Activated naive CD8-positive, alpha-beta T cell treated with anti-CD3 and anti-CD28 coated beads for 36 hours (primary cell): Measurements from ENCODE around the gene MYL5. TPM values are rescaled to one million over a fixed set of nuclear protein-coding genes. Genes with fewer than 3 reads are reported as not detected.

Experiments used
- DNase-seq: peaks from one replicate; pipeline ENCODE4 v3.0.0; 2021
- H3K27ac Mint-ChIP-seq: one replicate; pipeline ENCODE4 v1.8.0; 2022; ENCODE audit warnings: mild to moderate bottlenecking, moderate library complexity, mixed read lengths
- H3K27me3 Mint-ChIP-seq: one replicate; pipeline ENCODE4 v1.8.0; 2022; ENCODE audit warnings: mild to moderate bottlenecking, mixed read lengths
- H3K36me3 Mint-ChIP-seq: one replicate; pipeline ENCODE4 v1.8.0; 2021; ENCODE audit warnings: mild to moderate bottlenecking, mixed read lengths
- H3K4me1 Mint-ChIP-seq: one replicate; pipeline ENCODE4 v1.8.0; 2021; ENCODE audit warnings: mixed read lengths
- H3K4me3 Mint-ChIP-seq: one replicate; pipeline ENCODE4 v1.8.0; 2022; ENCODE audit warnings: mild to moderate bottlenecking, moderate library complexity, mixed read lengths
- H3K9me3 Mint-ChIP-seq: one replicate; pipeline ENCODE4 v1.8.0; 2022; ENCODE audit warnings: mixed read lengths
- total RNA-seq, 2 experiments: library from RNA; stranded (reverse); gene quantifications; one replicate each; pipeline ENCODE4 v1.2.3, GENCODE V29; 2021

MYL5 gene
- total RNA-seq, 2 experiments from 2014 or later = 22.7 to 22.9 TPM

GRCh38 chr4:650951-651883 is 23.1 kb upstream of the MYL5 start:
- Mint-ChIP-seq H3K9me3 (no peaks in the 10 kb centered on the region), H3K36me3 (no peaks in the 10 kb centered on the region), H3K4me1 (no peaks in the 10 kb centered on the region), H3K4me3 (no peak overlapping the region), H3K27ac (no peak overlapping the region), H3K27me3 (peaks cover 28% of the 10 kb centered on the region)
- no peak for DNase-seq

GRCh38 chr4:651884-652642 is 22.3 kb upstream of the MYL5 start:
- Mint-ChIP-seq H3K36me3 (no peaks in the 10 kb centered on the region), H3K9me3 (no peaks in the 10 kb centered on the region), H3K4me3 (no peak overlapping the region), H3K27ac (no peak overlapping the region), H3K27me3 (peaks cover 20% of the 10 kb centered on the region), H3K4me1 (no peaks in the 10 kb centered on the region)
- no peak for DNase-seq

GRCh38 chr4:653080-653821 is 21.1 kb upstream of the MYL5 start:
- no peaks in the 10 kb centered on the region for H3K36me3 Mint-ChIP-seq
- no peak overlapping the region for H3K4me3 Mint-ChIP-seq
- peaks cover 14% of the 10 kb centered on the region for H3K27me3 Mint-ChIP-seq
- H3K27ac Mint-ChIP-seq = no peak overlapping the region
- no peaks in the 10 kb centered on the region for H3K4me1 Mint-ChIP-seq
- DNase-seq = no peak
- H3K9me3 Mint-ChIP-seq = no peaks in the 10 kb centered on the region

- Mint-ChIP-seq H3K27ac (no peak overlapping the region), H3K4me3 (no peak overlapping the region), H3K9me3 (no peaks in the 10 kb centered on the region), H3K27me3 (peaks cover 9% of the 10 kb centered on the region), H3K36me3 (no peaks in the 10 kb centered on the region), H3K4me1 (no peaks in the 10 kb centered on the region)
- DNase-seq = no peak
Measured at GRCh38 chr4:653831-654502, 20.4 kb upstream of the MYL5 start.

- Mint-ChIP-seq H3K4me3 (no peak overlapping the region), H3K9me3 (no peaks in the 10 kb centered on the region), H3K4me1 (no peaks in the 10 kb centered on the region), H3K27ac (no peak overlapping the region), H3K36me3 (no peaks in the 10 kb centered on the region), H3K27me3 (peaks cover 7% of the 10 kb centered on the region)
- no peak for DNase-seq
Measured at GRCh38 chr4:654503-654845, 19.9 kb upstream of the MYL5 start.

- H3K4me3 Mint-ChIP-seq = no peak overlapping the region
- H3K4me1 Mint-ChIP-seq = no peaks in the 10 kb centered on the region
- no peak overlapping the region for H3K27ac Mint-ChIP-seq
- H3K9me3 Mint-ChIP-seq = no peaks in the 10 kb centered on the region
- peaks cover 7% of the 10 kb centered on the region for H3K27me3 Mint-ChIP-seq
- no peak for DNase-seq
- peaks cover 2% of the 10 kb centered on the region for H3K36me3 Mint-ChIP-seq
Measured at GRCh38 chr4:654871-655463, 19.4 kb upstream of the MYL5 start.

- H3K9me3 Mint-ChIP-seq = no peaks in the 10 kb centered on the region
- no peak for DNase-seq
Measured at GRCh38 chr4:655464-656151, 18.7 kb upstream of the MYL5 start.

GRCh38 chr4:656436-657337 is 17.7 kb upstream of the MYL5 start:
- peaks cover 9% of the 10 kb centered on the region for H3K36me3 Mint-ChIP-seq
- H3K27me3 Mint-ChIP-seq = peaks cover 6% of the 10 kb centered on the region
- H3K9me3 Mint-ChIP-seq = no peaks in the 10 kb centered on the region
- no peak for DNase-seq
- H3K4me3 Mint-ChIP-seq = no peak overlapping the region
- H3K4me1 Mint-ChIP-seq = no peaks in the 10 kb centered on the region
- H3K27ac Mint-ChIP-seq = no peak overlapping the region

More at GRCh38 chr4:655464-656151, 18.7 kb upstream of the MYL5 start:
- H3K4me3 Mint-ChIP-seq = no peak overlapping the region
- H3K27ac Mint-ChIP-seq = no peak overlapping the region
- no peaks in the 10 kb centered on the region for H3K4me1 Mint-ChIP-seq
- peaks cover 7% of the 10 kb centered on the region for H3K27me3 Mint-ChIP-seq
- H3K36me3 Mint-ChIP-seq = peaks cover 4% of the 10 kb centered on the region

- Mint-ChIP-seq H3K9me3 (no peaks in the 10 kb centered on the region), H3K4me3 (no peak overlapping the region), H3K27ac (no peak overlapping the region), H3K4me1 (no peaks in the 10 kb centered on the region), H3K27me3 (no peaks in the 10 kb centered on the region), H3K36me3 (peaks cover 9% of the 10 kb centered on the region)
- DNase-seq = no peak
Measured at GRCh38 chr4:657338-657833, 17.0 kb upstream of the MYL5 start.

- H3K27me3 Mint-ChIP-seq = no peaks in the 10 kb centered on the region
- H3K4me3 Mint-ChIP-seq = no peak overlapping the region
- no peak for DNase-seq
- H3K4me1 Mint-ChIP-seq = no peaks in the 10 kb centered on the region
- no peaks in the 10 kb centered on the region for H3K9me3 Mint-ChIP-seq
- no peak overlapping the region for H3K27ac Mint-ChIP-seq
- H3K36me3 Mint-ChIP-seq = peaks cover 9% of the 10 kb centered on the region
Measured at GRCh38 chr4:657834-658667, 16.3 kb upstream of the MYL5 start.

GRCh38 chr4:658681-659667 is 15.4 kb upstream of the MYL5 start:
- DNase-seq = no peak
- no peaks in the 10 kb centered on the region for H3K4me1 Mint-ChIP-seq
- no peak overlapping the region for H3K27ac Mint-ChIP-seq
- H3K4me3 Mint-ChIP-seq = no peak overlapping the region
- H3K9me3 Mint-ChIP-seq = no peaks in the 10 kb centered on the region
- peaks cover 9% of the 10 kb centered on the region for H3K36me3 Mint-ChIP-seq
- H3K27me3 Mint-ChIP-seq = no peaks in the 10 kb centered on the region
